HG03097 (cell line): ENCODE results near the gene EIF4E3.

Experiments
- ATAC-seq: cut with Tn5 transposase; IDR thresholded peaks from one replicate; pipeline ENCODE4 v1.9.1; 2021; ENCODE audit not compliant: unreplicated experiment, low FRiP score

EIF4E3 gene

DNA sequence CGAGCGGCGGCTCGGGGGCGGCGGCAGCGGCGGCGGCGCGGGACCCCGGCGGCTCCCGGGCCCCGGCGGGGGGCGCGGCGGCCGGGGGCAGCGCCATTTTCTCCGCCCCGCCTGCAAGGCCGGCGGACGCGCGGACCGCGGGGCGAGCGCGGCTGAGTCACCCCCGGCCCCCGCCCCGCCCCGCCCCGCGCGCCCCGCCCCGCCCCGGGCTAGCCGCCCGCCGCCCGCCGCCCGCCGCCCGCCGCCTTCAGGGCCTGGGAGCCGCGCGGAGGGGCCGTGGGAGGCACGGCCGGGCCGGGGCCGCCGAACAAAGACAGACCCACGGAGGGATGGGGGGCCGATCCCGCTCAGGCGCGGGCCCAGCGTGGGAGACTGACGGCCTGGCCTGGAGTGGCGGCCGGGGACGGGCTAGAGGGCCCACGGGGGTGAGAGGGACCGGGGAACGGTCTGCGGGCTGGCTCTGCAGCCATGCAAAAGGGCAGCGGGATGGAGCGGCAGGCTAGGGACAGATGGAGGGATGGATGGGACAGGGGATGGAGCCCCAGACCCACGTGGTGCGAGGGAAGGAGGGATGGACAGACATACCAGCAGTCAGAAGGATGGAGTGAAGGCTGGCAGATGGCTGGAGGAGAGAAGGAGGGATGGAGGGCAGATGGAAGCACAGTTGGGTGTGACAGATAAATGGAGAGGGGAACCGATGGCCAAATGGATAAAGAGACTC, at the start of gene EIF4E3:
TSS of gene EIF4E3 (minus strand) at position 132 of the 721 bp plus-strand sequence. CDS start at position 97, 35 bp downstream.
- no peak for ATAC-seq

DNA sequence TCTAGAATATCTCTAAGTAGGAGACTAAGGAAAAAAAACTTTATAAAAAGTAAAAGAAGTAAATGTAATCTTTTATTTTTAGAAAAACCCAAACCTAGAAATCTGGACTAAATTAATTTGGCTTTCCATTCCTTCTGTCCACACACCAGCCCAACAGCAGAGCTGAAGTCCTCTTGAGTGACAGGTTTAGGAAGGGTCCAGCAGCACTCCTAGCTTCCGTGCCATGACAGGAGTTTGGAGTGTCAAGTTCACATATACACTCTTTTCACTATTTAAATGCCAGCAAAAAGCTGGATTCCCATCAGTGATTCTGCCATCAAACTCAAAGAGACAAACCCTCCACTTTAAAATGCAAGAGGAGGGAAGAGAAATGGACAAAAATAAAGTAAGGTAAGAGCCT, 46.7 kb upstream of the EIF4E3 start:
- no peak for ATAC-seq

DNA sequence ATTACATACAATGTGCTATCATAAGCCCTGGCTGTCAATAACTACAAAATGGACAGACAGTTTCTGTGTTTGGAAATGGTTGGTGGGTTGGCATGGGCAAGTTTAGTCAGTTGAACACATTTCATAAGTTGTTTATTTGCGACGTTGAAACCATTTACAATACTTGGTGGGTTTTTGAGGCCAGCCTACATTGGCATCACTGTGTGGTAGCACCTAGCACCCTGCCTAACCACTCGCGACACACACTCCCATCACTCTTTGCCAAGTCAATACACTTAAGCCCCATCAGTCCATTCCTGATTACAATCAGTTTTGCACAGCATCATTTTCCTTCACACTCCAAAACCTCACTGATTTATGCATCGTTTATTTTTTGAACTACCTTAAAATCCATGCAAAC, 45.9 kb upstream of the EIF4E3 start:
- no peak for ATAC-seq

DNA sequence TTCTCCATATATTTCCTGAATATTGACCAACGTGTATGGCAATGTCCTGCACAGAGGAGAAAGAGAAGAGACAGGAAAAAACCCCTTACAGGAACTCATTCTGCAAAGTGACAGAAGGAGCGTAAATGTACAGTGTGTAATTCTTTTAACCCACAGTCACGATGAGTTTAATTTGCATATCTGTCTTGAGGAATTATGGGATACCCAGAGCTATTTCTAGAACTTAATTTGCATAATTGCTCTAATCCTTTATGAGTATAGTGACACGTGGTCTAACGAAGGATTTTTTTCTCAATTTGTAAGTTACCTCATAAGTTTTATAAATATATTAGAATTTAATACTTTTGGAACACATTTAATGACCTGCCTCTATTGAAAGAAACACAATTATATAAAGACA, 38.2 kb upstream of the EIF4E3 start:
- ATAC-seq, result no peak

DNA sequence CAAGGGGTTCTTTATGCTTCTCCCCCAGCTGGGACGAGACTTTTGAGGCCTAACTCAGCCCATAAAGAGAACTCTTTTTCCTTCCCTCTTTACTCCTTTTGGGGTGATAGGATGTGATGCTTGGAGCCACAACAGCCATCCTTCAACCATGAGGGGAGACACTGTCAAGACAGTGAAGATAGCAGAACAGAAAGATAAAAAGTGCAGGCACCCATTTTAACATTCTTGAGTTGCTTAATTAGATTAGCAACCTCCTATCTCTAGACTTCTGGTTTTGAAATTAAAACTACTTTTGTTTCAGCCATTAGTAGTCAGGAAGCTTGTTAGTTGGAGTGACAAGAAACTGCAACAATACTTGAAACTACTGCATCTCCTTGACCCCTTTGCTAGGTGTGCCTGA, 34.9 kb upstream of the EIF4E3 start:
- ATAC-seq, result no peak

DNA sequence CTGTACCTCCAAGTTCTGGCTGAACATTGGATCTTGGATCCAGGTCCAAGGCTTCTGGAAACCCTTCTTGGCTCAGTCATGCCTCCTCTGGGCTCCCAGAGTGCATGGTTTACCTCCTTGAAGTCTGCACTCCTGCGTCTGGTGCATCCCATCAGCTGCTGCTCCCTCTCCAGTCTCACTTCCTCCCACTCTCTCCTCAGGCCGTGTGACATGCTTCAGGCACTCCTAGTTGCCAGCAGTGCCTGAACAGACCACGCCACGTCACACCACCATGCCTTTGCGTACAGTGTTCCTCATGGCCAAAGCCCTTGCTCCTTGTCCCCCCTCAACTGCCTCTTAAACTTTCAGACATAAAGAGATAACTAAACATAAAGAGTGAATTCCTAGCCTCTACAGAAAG, 34.2 kb upstream of the EIF4E3 start:
- no peak for ATAC-seq

- ATAC-seq, result no peak
These were observed 32.9 kb upstream of the EIF4E3 start for GRCh38 chr3:71758091-71758490.

DNA sequence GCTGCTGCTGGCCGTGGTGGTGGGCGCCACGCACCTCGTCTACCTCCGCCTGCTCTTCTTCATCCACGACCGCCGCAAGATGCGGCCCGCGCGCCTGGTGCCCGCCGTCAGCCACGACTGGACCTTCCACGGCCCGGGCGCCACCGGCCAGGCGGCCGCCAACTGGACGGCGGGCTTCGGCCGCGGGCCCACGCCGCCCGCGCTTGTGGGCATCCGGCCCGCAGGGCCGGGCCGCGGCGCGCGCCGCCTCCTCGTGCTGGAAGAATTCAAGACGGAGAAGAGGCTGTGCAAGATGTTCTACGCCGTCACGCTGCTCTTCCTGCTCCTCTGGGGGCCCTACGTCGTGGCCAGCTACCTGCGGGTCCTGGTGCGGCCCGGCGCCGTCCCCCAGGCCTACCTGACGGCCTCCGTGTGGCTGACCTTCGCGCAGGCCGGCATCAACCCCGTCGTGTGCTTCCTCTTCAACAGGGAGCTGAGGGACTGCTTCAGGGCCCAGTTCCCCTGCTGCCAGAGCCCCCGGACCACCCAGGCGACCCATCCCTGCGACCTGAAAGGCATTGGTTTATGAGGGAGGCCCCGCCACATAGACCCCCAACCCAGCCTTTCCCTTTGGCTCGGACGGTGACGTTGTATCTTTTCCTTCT, 29.5 kb upstream of the EIF4E3 start:
- no peak for ATAC-seq

DNA sequence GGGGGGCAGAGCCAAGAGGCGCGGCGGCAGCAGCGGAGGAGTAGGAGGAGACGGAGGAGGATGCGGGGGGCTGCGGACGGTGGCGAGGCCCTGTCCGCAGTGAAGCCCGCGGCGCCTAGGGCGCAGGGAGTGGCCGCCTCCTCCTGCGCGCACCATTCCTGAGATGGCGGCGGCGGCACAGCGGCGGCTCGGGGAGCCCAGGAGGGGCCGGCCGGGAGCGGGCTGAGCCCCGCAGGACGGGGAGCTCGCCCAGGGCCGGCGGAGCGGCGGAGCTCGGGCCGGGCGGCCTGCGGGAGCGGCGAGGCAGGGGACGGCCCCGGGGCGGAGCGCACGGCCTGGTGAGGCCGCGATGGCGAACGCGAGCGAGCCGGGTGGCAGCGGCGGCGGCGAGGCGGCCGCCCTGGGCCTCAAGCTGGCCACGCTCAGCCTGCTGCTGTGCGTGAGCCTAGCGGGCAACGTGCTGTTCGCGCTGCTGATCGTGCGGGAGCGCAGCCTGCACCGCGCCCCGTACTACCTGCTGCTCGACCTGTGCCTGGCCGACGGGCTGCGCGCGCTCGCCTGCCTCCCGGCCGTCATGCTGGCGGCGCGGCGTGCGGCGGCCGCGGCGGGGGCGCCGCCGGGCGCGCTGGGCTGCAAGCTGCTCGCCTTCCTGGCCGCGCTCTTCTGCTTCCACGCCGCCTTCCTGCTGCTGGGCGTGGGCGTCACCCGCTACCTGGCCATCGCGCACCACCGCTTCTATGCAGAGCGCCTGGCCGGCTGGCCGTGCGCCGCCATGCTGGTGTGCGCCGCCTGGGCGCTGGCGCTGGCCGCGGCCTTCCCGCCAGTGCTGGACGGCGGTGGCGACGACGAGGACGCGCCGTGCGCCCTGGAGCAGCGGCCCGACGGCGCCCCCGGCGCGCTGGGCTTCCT, 28.8 kb upstream of the EIF4E3 start, which contains the start of gene GPR27:
TSS of gene GPR27 (plus strand) at position 155 of the 909 bp plus-strand sequence. CDS start at position 350, 195 bp downstream.
- no peak for ATAC-seq

- ATAC-seq, result no peak
These were observed 27.9 kb upstream of the EIF4E3 start for GRCh38 chr3:71752831-71753700.

GRCh38 chr3:71751602-71752001, 26.4 kb upstream of the EIF4E3 start:
- ATAC-seq, result no peak

DNA sequence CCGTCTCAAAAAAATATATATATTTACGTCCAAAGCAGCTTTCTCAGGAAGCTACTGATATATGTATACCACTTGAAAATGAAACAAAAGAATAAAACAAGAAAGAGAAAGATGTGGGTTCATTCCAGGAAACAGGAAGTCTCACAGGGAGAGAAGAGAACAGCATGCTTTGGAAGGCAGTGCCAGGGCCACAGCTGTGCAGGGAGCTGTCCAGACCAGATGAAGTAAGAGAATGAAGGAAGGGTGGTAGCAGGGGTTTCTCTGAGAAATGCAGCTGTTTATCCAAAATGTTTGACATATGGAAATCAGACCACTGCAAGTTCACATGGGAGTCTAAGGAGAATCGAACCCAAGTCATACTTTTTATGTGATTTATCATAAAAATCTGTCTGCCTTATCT, 19.5 kb upstream of the EIF4E3 start:
- ATAC-seq, result no peak

- ATAC-seq, result no peak
These were observed 17.4 kb upstream of the EIF4E3 start for GRCh38 chr3:71742621-71743020.

DNA sequence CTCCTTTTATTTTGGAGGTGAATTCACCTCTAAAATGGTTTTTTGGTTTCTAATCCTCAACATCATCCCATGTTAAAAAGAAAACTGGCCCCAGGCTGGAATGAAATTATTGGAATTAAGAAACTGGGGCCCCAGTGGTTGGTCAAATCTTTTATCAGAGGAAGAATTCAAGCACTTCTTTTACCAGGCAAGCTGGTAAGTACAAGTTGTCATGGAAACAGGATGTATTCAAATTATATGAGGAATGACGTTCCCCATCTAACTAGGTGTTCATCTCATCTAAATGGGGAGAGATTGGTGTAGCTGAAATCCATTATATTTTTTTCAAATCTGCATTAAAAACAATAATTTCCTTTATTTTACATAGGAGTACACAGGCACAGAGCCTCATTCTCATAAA, 9.7 kb upstream of the EIF4E3 start:
- ATAC-seq, result no peak

GRCh38 chr3:71733319-71733718, 8.1 kb upstream of the EIF4E3 start:
- no peak for ATAC-seq

DNA sequence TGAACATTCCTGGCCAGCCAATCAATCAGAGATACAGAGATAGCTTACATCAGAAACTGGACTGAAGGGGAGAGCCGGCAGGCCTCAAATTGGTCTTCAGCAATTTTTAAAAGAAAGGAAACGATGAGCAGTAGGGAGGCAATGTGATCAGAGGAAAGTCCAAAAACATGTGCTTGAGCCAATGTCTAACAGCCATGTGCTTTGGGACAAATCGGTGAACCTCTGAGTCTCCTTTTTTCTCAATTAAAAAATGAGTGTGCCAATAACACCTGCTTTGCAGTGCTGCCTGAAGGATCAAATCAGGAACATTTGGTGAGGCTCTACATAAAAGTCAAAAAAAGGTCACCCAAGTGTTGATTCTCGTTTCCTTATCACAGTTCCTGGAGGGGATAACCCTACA, 7.4 kb upstream of the EIF4E3 start:
- ATAC-seq, result no peak

DNA sequence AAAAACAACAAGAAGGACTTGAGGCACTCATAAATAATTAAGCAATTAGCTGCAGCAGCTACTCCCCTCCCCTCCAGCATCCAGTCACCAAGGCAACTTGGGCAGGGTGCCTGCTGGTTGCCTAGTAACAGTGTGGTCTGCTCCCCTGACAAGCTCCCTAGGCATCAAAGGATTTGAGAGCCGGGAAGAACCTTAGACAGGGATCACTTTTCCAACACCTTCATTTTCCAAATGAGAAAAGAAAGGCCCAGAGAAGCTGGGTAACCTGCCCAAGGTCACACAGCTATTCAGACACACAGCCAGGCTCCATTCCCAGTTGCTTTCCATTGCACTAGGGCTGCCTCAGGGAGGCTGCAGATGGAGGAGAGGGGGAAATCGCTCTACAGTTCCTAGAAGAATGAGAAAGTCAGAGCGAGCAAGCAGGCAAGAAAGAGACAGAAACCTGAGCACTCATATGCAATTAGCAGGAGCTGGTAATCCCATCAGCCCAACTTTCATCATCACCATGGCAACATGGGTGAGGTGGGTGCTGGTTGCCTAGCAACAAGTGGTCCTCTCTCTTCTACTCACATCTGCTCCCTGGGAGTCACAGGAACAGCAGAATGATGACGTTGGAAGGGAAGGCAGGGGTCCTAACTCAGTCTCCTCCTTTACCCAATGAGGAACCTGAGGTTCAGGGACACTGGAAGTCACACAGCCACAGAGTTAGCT, 3.6 kb upstream of the EIF4E3 start:
- no peak for ATAC-seq

GRCh38 chr3:71726146-71726545, 944 bp upstream of the EIF4E3 start:
- no peak for ATAC-seq

- no peak for ATAC-seq
These were observed 475 bp downstream of the EIF4E3 start for GRCh38 chr3:71724584-71725270.
